Fibroblast of villous mesenchyme (primary cell): ENCODE measurements around the gene ACTR1A. TPM values are rescaled to one million over a fixed set of nuclear protein-coding genes. Genes with fewer than 3 reads are reported as not detected.

Source experiments
- DNase-seq: peaks from one replicate; pipeline ENCODE4 v3.0.0-alpha.2; 2010; ENCODE audit warnings: low read depth
- H3K4me3 ChIP-seq: 2 replicates; pipeline ENCODE4 v1.5.1; 2011; ENCODE audit warnings: low read depth, mild to moderate bottlenecking, low read length
- total RNA-seq: library from RNA; depleted of rRNA; stranded (reverse); fragments of >200 nt; gene quantifications from 2 replicates; pipeline ENCODE4 v1.2.3, GENCODE V29; 2012
- TF ChIP-seq, protein P1 (sequence below): IDR thresholded peaks from 2 replicates; pipeline ENCODE4 v1.5.1; 2012; ENCODE audit warnings: low read depth, mild to moderate bottlenecking, low read length; ENCODE audit not compliant: insufficient read depth

ACTR1A gene
- total RNA-seq, 1 donor: 130 TPM

DNA sequence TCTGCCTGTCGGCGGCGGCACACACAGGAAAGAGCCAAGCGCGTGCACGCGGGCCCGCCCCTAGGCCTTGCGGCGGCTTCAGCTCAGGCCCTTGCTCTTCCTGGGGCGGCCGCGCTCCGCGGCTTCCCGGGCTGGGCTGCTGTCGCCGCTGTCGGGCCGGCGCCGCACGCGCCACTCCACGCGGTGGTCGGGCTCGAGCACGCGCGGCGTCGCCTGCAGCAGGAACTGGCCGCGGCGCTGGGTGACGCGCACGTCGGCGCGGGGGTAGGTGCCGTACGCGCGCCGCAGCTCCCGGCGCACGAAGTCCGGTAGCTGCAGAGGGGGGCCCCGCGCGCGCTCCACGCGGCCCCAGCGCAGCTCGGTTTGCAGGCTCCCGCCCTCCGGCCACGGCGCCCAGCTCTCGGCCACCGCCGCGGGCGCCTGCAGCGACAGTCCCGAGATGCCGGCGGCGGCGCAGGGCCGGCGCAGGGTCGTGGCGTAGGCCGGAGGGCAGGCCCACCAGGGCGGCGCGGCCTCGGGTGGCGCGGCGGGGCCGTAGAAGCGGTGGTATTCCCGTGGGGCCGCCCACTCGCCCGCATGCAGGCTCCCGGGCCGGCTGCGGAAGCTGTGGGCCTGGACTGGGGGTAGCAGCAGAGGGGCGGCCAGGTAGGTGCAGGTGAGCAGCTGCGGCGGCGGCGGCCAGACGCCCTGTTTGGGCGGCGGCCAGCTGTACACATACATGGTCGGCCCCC, 52.0 kb downstream of the ACTR1A start:
- DNase-seq: peak; percentile 61
- TF ChIP-seq, protein P1, sequence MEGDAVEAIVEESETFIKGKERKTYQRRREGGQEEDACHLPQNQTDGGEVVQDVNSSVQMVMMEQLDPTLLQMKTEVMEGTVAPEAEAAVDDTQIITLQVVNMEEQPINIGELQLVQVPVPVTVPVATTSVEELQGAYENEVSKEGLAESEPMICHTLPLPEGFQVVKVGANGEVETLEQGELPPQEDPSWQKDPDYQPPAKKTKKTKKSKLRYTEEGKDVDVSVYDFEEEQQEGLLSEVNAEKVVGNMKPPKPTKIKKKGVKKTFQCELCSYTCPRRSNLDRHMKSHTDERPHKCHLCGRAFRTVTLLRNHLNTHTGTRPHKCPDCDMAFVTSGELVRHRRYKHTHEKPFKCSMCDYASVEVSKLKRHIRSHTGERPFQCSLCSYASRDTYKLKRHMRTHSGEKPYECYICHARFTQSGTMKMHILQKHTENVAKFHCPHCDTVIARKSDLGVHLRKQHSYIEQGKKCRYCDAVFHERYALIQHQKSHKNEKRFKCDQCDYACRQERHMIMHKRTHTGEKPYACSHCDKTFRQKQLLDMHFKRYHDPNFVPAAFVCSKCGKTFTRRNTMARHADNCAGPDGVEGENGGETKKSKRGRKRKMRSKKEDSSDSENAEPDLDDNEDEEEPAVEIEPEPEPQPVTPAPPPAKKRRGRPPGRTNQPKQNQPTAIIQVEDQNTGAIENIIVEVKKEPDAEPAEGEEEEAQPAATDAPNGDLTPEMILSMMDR: no peak

DNA sequence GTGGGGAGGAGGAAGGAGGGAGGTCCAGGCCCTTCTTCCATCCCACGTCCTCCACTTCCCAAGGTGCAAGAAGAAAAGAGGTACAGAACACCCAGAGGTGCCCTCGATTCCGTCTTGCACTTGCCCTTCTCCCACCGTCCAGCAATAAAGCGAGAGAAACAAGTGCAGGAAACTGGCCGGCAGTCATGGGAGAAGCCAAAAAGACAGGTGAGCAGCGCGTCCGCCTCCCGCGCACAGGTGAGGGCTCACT, 52.5 kb downstream of the ACTR1A start:
- H3K4me3 ChIP-seq: peak overlapping the region; percentile 73
- DNase-seq: no peak
- TF ChIP-seq, protein P1: no peak

More for the DNA sequence above, 52.0 kb downstream of the ACTR1A start:
- peak overlapping the region; percentile 73 for H3K4me3 ChIP-seq

DNA sequence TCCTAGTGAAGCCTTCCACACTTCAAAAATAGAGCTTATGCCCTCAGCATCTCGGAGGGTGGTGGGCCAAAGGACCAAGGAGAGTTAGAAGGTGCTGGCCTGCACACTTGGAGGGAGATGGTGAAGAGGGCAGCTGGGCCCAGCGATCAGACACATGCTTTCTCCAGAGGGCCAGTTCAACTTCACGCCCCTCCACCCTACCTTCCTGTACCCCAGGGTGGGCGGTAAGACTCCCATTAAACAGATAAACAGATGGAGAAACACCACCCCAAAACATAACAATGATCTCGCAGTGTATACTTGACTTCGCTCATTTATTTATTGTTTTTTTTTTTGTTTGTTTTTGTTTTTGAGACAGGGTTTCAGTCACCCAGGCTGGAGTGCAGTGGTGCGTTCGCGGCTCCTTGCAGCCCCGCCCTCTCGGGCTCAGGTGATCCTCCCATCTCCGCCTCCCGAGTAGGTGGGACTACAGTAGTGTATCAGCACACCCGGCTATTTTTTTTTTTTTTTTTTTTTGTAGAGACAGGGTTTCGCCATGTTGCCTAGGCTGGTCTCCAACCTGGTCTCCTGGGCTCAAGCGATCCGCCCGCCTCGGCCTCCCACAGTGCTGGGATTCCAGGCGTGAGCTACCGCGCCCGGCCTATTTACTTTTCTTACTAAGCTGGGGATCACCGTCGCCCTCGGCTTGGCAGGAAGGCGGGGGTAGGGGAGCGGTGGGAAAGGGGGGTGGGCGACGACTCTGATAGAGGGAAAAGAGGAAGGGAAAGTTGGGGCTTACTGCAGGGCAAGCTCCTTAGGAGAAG, 53.0 kb downstream of the ACTR1A start:
- TF ChIP-seq, protein P1: no peak
- H3K4me3 ChIP-seq: peak overlapping the region; percentile 73
- DNase-seq: peak; percentile 45

DNA sequence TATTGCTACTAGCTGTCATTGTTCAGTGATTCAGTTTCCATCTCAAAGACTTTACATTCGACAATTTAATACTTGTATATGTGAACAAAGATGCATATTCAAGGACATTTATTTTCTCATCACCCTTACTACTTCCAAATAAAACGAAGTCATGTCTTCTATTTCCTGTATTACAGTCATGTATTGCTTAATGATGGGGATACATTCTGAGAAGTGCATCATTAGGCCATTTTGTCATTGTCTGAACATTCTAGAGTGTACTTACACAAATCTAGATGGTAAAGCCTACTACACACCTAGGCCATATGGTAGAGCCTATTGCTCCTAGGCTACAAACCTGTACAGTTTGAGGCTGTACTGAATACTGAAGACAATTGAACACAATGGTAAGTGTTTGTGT, 57.7 kb downstream of the ACTR1A start:
- TF ChIP-seq, protein P1: no peak

DNA sequence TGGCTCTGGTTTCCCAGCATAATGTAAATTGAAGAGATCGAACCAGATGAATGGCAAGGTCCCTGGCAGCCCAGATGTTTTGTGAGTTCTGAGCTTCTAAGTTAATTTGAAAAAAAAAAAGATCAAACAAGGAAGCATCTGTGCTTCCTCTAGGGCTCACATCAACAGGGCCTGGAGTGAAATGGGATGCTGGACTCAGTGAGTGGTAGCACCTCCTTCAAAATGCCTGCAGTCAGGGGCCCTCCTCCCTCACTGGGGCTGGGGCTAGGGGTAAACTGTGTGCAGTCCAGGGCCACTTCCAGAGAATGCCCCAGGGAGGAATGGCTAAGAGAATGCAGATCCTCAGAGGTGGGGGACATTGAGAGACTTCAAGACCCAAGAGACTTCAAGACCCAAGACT, 64.1 kb downstream of the ACTR1A start:
- H3K4me3 ChIP-seq: no peak overlapping the region
- DNase-seq: no peak
- TF ChIP-seq, protein P1: no peak

More for the DNA sequence above, 57.7 kb downstream of the ACTR1A start:
- no peak for DNase-seq
- no peak overlapping the region for H3K4me3 ChIP-seq

DNA sequence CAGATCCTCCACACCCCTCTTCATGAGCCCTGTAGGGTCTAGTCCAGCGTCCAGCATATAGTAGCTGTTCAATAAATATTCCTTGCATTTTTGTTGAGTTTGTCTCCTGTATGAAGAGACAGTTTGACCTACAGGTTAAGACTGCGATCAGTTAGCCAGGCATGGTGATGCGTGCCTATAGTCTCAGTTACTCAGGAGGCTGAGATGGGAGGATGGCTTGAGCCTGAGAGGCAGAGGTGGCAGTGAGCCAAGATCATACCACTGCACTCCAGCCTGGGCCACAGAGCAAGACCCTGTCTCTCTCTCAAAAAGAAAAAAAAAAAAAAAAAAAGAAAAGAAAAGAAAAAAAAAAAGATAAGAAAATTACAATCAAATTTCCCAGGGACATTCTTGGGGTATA, 65.0 kb downstream of the ACTR1A start:
- TF ChIP-seq, protein P1: no peak
- DNase-seq: no peak
- H3K4me3 ChIP-seq: no peak overlapping the region
